Measurements from ENCODE around the gene TMEM201. TPM values are rescaled to one million over a fixed set of nuclear protein-coding genes. Genes with fewer than 3 reads are reported as not detected.

TMEM201 gene
- total and polyA plus RNA-seq, 2 of the 13 experiments (the other 11 are each of a cell fraction or from before 2014, with no cell fraction given), result 1.5 to 8.2 TPM

- TF ChIP-seq ZNF512 (CRISPR knock-in tag; IDR thresholded peaks at IDR 0.05) (no peak), CBX5 (CRISPR knock-in tag; IDR thresholded peaks at IDR 0.05; ENCODE audit: borderline replicate concordance) (no peak)
These were observed 15.0 kb upstream of the TMEM201 start (continued) for GRCh38 chr1:9573723-9574122.

GRCh38 chr1:9575486-9575885, 13.2 kb upstream of the TMEM201 start:
- H3K36me3 ChIP-seq (replicated peaks in 1 of 2; ENCODE audit: control insufficient read depth in 1 of 2, insufficient read depth in 2 of 2, low read length in 2 of 2), result peaks cover 29 to 63% of the 10 kb centered on the region in 2 experiments
- in situ Hi-C loops (cut with HindIII; ENCODE audit: extremely low pct_ligation_motif_present, low pct_unique_long_range_greater_than_20kb) (no loop called here), intact Hi-C loops (cut with micrococcal nuclease; ENCODE audit: unreplicated experiment) (no loop called here)
- FAIRE-seq, result no peak
- H3K4me2 ChIP-seq (ENCODE audit: low read depth, low read length), result no peak overlapping the region
- H4K20me1 ChIP-seq (ENCODE audit: insufficient read depth, low read length), result 0 out of 2 replicates have a peak, but pooled peaks cover 6% of the 10 kb centered on the region
- WGBS (ENCODE audit: low lambda C conversion rate), result 94% methylated on average over 6 of the region's 6 CpGs
- H3K27ac ChIP-seq (ENCODE audit: extremely low read length, insufficient read depth, low read length), result no peak overlapping the region
- peaks cover 11% of the 10 kb centered on the region for H3K4me1 ChIP-seq (ENCODE audit: insufficient read depth, low read length)
- ChIA-PET POLR2A (interaction anchor here (1.3 kb wide), 1 partner anchor 38 kb away, joined by 4 read pairs; no protein-coding TSS in a partner anchor), CTCF (ENCODE audit: low intra/inter-chr PET ratio, low total read pairs) (no interaction called here)
- DNase-seq (ENCODE audit: low spot score), result no peak
- TF ChIP-seq GFI1 (CRISPR knock-in tag; IDR thresholded peaks at IDR 0.05; ENCODE audit: borderline replicate concordance) (no peak), BHLHE40 (IDR thresholded peaks at IDR 0.05; ENCODE audit: low read length) (no peak), ETV5 (CRISPR knock-in tag; IDR thresholded peaks at IDR 0.05; ENCODE audit: borderline replicate concordance) (no peak), SMAD3 (CRISPR knock-in tag; IDR thresholded peaks at IDR 0.05) (no peak), ATF4 (CRISPR knock-in tag; IDR thresholded peaks at IDR 0.05) (no peak), TCF12 (IDR thresholded peaks at IDR 0.05) (no peak), TCF12 (CRISPR knock-in tag; IDR thresholded peaks at IDR 0.05) (no peak), PHB2 (IDR thresholded peaks at IDR 0.05; ENCODE audit: partially characterized antibody) (no peak)
- BruUV-seq (replicated peaks), result no TSS peak
- no peak overlapping the region for H2AFZ ChIP-seq (ENCODE audit: low read length)
- no peak overlapping the region for H3K9ac ChIP-seq (ENCODE audit: insufficient read depth, low read depth, low read length)
- H3K9me3 ChIP-seq (ENCODE audit: low read length), result no peaks in the 10 kb centered on the region
- no peak overlapping the region for H3K4me3 ChIP-seq (replicated peaks in 1 of 3; ENCODE audit: insufficient read depth in 1 of 3, low read depth in 2 of 3, low read length in 3 of 3)
- no peaks in the 10 kb centered on the region for H3K27me3 ChIP-seq (ENCODE audit: control insufficient read depth in 1 of 2, insufficient read depth in 2 of 2, low read length in 2 of 2)
- peaks cover 8% of the 10 kb centered on the region for H3K79me2 ChIP-seq (ENCODE audit: insufficient read depth, low read length)
- no peak for ATAC-seq
